Measurements from ENCODE around the gene LIMS1. TPM values are rescaled to one million over a fixed set of nuclear protein-coding genes. Genes with fewer than 3 reads are reported as not detected.

Gene LIMS1
- total RNA-seq, 1 donor from 2014 or later = 491 TPM

DNA sequence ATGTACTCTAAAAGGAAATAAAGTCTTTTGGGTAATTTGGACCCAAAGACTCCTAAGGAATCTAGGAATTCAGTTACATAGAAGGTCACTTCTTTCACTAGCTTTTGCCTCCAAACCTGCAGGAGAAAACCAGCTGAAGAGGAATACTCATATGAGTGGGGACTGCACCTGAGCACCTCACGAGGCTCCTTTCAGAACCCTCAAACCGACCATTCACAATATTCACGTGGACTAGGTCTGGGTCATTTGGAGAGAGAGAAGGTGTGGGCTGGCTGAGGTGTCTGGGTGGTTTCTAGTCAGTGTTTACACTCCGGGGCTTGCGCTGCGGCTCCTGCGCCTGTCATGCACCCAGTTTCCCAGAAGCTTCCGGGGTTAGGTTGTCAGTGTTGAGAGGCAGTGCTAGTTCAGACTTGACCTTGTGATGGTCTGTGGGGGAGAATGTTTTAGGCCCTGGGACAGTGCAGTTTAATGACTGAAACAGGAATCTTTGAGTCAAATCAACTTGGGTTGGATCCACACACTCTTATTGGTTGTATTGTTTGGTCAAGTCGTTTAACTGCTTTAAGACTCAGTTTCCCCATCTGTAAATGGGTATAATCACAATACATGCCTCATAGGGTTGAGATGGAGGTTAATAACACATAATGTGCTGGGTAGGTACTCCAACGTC, 78.4 kb downstream of the LIMS1 start:
- DNase-seq (ENCODE audit: extremely low read depth, low read depth, low spot score) = no peak

DNA sequence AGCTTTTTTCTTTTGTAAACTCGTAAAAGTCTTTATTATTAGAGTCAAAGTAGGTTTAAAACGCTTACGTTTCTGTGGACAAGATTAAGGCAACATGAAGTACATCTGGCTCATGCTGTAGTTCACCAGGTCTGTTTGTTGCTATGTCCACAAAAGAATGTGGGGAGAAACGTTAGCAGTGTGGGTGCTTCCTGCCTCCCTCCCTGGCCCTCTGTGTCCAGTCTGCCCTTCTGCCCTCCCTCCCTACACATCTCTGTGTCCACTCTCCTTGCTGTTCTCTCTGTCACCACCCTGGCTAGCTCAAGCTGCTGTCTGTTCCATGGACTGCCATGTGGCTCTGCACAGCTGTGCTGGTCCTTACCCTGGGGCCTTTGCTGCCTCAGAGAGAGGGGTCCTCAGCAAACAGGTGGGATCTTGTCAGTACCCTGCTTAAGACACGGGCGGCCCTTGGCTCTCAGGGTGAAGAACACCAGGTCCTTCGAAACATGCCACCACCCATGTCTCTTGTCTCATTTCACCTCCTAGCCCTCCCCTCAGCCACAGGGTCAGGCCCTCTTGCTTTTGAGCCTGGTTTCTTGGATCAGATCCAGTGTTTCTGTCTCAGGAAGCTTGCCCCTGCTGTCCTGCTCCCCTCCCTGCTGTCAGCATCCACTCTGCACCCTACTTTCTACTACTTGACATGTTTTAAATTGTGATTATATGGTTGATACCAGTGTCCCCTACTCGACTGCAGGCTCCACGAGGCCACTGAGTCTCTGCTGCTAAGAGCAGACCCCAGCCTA, 79.2 kb downstream of the LIMS1 start:
- DNase-seq (ENCODE audit: extremely low read depth, low read depth, low spot score) = no peak

DNA sequence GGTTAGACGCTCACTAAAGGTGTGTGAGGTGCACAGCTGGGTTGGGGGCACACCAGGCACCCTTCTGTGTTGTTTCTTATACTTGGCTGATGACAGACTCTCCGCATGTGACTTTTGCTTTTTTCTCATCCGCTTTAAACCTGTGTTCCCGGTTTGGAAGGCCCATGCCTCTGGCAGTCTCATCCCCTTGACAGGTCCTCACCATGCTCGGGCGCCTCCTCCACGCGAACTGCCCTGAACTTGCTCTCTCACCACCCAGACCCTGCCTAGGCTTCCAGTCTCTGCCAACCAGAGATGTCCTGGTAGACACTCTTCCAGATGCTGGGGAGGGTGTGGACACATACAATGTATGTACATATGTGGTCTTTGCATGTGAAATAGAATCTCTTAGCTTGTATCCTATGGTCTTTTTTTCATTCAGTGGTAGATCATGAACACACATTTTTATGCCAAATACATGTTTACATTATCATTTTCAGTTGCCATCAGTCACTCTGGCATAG, 79.8 kb downstream of the LIMS1 start:
- no peak for DNase-seq (ENCODE audit: extremely low read depth, low read depth, low spot score)

DNA sequence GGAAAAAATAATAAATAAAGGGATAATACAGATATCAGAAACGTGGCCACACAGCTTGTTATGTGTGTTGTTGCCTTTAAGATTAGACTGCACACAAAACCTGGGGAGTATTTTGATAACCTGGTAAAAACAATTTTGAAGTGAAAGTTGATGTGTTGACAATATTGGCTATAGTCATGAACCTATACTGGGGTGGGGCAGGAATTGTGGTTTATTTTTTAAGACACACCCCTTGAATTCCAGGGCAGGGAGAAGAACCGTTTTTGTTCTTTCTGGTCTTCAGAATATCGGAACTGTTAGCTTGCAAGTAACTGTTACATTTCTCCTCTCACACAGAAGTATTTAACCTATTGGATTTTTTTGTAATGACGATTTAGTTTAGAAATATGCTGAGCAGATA, 80.4 kb downstream of the LIMS1 start:
- no peak for DNase-seq (ENCODE audit: extremely low read depth, low read depth, low spot score)

DNA sequence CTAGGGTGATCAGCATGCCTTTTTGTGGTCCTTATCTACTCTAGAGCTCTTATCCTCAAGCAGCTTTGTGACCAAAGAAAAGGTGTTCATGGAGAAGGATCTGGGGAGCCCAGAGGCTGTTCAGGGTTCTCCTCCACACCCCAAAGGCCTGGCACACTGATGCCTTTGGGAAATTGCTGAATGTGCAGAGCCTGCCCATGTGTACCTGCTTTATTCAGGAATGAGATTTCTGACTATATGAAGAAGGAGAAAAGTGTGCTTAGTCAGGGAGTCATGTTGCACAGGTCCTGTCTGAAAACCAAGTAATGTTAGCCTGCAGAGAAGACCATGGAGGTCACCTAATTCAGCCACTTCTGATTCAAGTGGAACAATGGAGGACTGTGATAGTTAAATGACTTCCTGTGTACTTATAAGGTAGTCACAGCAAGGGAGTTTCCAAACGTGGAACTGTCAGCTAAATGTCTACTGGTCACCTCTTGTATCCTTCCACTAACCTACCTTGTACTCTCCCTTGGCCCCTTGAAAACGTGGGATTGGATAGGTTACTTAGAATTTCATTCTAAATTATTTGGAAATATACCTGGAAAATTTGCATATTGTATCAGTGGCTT, 81.3 kb downstream of the LIMS1 start:
- DNase-seq (ENCODE audit: extremely low read depth, low read depth, low spot score) = no peak

DNA sequence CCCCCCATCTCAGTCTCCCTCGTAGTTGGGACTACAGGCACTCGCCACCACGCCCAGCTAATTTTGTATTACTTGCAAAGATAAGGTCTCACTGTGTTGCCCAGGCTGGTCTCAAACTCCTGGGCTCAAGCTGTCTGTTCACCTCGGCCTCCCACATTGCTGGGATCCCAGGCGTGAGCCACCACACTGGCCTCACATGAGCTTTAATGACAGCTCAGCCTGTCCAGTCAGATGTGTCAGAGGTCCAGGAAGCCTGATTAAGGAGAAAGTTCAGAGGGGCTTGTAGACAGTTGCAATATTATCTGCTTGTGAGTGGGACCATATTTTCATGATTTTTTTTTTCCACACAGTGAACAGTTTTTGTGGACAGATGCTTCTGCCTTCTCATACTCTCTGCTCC, 82.0 kb downstream of the LIMS1 start:
- DNase-seq (ENCODE audit: extremely low read depth, low read depth, low spot score) = no peak

DNA sequence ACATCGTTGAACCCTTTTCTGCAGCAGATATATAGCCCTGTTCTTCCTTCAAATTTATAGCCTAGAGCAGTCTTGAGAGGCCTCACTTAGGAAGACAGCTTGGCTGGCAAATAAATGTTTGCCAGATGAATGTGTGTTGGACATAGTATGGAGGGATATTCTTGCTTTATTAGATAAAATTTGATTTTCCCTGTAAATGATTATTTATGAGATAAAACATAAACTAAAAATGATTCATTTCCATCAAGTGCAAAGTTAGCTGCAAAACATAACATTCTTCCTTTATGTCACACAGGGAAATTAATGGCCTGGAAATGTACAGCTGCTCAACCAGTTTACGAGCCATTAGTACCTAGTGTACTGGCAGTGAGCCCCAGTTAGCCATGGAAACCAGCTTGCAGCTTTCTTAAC, 82.5 kb downstream of the LIMS1 start:
- no peak for DNase-seq (ENCODE audit: extremely low read depth, low read depth, low spot score)

DNA sequence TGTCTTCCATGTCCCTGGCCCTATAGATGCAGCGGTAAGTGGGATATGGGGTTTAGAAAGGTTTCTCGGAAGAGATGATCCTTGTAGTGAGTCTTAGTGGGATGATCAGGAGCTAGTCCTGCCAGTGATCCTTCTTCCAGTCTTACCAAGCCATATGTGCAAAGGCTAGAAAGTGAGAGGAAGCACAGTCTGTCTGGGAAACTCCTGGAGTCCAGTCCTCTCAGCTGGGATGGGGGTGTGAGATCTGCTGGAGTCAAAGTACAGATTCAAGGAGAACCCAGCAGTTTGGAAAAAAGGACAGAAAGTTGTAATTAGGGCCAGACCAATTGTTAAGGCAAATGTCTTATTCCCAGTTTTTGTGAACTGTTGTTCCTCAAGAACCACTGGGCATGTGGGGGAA, 83.3 kb downstream of the LIMS1 start:
- DNase-seq (ENCODE audit: extremely low read depth, low read depth, low spot score) = no peak

DNA sequence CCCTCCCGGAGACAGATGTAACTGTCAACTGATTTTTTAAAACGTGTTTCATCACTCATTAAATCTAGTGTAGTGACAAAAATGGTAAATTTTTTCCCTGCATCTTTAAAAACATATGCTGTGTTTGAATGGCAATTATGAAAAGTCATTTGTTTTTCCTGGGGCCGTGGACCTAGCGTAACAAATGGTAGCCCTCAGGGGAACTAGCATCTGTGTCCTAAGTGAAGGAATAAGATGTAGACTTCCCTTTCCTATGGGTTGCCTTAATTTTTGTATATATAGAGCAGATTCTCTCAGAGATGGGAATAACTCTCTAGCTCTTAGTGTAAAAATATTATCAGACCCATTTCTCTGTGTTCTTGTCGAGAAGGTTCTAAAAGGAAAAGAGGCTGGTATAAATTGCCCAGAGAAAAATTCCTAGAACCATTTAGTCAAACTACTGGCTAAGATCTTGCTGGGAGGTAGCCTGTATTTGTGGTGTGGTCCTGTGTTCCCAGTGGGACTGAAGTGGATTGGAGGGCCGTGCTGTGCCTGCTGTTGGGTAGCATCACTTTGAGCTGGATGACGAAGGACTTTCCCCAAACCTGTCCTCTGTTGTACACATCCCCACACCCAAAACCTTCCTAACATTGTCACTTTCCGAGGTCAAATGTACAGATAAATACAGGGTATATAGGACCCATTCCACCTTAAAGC, 85.8 kb downstream of the LIMS1 start:
- no peak for DNase-seq (ENCODE audit: extremely low read depth, low read depth, low spot score)

DNA sequence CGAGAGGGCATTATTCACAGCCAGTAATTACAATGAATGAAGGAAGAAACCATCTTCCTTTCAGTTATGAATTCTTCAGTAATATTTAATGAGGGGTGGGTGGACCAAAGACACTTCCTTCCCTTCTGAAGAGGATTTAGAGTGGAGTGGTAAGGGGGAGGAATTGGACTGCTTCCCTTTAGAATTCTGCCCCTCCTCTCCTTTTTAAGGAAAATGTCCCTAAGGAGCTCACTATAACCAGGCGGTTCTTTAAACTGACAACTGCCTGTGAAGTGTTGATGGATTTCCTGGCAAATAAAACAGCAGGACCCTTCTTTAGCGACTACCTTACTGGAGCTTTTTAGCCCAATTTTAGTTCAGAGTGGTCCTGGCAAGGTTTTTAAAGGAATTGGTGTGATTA, 86.4 kb downstream of the LIMS1 start:
- no peak for DNase-seq (ENCODE audit: extremely low read depth, low read depth, low spot score)

DNA sequence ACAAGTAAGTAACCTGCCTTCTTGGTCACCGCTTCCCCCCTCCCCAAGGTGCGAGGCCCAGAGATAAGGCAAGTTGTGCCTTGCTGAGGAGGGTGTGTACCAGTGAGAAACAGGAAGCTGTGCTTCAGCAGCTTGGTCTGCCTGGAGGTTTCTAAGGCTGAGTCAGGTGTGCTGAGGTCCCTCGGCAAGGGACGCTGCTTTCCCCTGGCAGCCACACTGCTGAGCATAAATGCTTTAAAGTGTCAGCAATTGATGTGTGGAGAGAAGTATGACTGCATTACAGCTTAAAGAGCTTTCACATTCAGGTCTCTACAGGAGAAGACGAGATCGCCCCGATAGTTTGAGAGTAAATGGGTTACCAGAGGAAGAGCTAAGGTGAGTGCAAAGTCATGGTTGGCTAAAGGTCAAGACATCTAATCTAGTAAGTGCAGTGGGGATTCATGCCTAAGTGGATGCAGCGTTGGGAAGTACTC, 86.9 kb downstream of the LIMS1 start:
- DNase-seq (ENCODE audit: extremely low read depth, low read depth, low spot score) = no peak

DNA sequence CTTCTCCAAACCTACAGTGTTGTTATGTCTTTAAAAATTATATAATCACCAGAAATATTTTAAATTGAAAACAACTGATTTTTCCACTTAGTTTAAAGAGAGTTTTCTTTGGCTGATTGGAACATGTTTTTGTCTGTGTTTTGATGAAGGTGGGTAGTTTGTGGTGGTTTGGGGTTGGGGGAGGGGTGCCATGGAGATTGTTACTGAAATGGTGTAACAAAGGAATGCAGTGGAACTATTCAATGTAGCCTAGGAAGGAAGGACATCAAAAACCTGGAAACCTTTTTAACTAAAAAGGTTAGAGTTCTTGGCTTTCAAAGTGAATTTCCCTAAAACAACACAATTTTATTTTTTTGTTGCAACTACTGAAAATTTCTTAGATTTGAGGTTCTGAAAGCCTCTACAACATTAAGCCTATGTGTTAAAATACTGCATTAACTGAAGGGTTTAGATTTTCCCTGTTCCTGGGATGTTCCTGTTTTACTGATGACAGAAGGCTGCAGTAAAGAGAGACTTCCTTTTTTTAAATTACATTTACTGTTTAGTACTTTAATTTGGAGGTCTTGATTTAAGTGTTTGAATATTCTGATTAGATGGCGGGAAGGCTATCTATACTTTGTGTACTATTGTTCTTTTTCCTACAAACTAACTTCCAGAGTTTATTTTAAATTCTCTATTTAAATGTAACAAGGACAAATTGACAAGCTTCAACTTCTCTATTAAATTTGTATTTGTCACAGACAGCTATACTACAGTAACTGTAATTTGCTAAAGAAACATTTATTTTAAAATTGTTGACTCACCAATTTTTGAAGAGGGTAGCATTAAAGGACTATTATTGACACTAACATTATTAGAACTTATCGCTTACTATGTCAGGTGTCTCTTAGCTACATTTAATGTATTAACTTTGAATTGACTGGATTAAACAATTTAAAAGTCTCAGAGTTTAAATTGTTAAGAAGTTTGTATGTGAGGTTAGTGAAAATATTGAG, 87.7 kb downstream of the LIMS1 start:
- no peak for DNase-seq (ENCODE audit: extremely low read depth, low read depth, low spot score)

DNA sequence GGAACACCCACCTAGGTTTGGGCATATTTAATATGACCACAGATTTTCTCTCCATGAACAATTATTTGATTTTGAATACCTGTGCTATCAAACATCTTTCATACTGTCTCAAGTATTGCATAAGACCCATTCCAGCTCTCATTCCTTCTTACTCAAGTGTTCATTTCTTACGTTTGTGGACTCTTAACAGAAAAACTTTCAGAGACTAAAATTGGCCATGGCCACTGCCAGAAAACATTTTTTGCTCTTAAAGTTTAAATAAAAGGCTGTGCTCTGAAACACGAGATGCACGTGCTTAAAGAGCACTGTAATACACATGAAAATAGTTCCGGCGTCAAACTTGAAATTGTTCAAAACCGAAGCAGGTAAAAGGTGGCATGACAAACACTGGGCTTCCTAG, 89.3 kb downstream of the LIMS1 start:
- no peak for DNase-seq (ENCODE audit: extremely low read depth, low read depth, low spot score)

DNA sequence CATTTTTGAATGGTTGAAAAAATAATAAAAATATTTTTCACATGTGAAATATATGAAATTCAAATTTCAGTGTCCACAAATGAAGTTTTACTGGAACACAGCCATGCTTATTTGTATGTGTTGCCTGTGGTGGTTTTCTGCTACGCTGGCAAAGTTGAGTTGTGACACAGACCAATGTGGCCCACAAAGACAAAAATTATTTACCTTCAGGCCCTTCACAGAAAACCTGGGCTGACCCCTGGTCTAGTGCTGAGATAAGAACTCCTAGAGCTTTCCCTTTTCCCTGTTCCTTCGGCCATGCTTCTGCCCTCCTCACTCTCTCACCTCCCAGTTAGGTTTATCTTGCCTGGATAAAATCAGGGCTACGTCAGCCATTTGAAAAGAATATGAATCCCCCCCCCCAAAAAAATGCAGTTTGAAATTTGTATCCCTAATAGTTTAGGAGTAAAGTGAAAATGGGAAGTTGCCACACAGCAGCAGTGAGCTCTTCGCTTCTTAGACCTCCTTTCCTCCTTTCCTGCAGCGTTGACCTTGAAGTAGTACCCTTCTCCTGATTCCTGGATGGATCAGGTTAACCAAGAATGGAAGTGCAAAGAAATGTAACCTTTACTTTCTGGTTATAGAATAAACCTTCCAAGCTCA, 91.0 kb downstream of the LIMS1 start:
- DNase-seq (ENCODE audit: extremely low read depth, low read depth, low spot score) = no peak

DNA sequence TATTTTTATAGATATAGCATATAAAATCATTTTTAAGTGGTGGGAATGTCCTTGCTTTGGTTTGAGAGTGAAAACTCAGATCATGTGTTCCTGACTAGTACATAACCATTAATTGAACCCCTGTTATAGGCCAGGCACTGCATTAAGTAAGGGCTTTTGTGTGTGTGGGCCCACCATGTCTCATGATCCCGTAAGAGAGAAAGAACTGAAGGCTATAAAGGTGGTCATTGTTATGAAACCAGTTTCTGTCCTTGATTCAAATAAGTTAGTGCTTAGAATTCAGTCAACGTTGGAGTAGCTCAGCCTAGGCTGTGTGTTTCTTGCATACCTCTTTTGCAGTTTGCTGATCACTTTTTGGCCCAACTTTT, 91.5 kb downstream of the LIMS1 start:
- DNase-seq (ENCODE audit: extremely low read depth, low read depth, low spot score) = no peak

DNA sequence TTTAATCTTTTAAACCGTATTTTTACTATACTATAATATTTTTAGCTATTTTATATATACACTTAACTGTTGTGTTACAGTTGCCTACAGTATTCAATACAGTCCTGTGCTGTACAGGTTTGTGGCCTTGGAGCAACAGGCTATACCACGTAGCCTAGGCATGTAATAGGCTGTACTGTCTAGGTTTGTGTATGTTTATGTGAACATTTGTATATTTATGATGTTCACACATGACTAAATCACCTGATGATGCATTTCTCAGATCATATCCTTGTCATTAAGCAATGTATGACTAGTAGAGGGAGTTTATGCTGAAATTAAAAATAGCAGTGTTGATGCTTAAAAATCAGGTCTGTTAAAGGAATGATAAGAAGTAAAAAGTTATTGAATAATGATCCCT, 92.7 kb downstream of the LIMS1 start:
- DNase-seq (ENCODE audit: extremely low read depth, low read depth, low spot score) = no peak

DNA sequence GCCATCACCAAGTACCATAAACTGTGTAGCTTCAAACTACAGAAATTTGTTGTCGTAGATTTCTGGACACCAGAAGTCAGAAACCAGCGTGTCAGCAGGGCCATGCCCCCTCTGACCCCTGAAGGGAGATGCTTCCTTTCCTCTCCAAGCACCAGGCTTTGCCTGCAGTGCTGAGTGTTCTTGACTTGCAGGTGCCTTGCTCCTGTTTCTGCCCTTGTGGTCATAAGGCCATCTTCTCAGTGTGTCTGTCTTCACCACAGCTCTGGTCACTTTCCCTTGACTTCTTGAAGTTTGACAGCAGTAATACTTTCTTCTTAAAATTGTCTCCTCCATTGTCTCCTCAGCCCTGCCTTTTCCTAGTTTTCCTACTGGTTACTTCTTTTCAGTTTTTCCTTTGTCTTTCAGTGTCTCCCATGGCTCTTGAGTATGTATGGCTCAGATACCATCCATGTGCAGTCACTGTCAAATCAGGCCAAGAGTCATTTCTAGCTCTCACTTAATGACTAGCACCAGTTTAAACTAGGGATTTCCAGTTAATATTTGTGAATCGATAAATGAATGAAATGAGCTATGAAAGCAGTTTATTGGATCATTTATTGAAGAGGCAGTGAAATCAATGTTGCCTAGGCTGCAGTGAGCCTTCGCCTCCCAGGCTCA, 93.8 kb downstream of the LIMS1 start:
- no peak for DNase-seq (ENCODE audit: extremely low read depth, low read depth, low spot score)

DNA sequence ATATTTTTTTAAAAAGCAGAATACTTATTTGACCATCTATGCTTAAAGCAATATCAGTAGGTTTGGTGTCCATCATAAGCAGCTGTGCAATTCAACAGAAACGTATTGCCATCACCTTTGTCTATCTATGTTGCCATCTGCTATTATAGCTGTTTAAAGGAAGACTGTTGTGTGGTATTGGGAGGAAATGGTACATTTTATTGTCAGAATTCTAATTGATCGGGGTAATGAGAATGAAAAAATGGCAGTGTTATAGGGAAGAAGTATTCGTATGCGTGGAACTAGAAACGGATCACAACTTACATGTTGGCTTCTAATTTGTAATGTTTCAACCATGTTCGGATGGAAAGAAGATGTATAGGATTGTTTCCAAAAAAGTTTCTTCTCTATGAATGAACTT, 94.7 kb downstream of the LIMS1 start:
- no peak for DNase-seq (ENCODE audit: extremely low read depth, low read depth, low spot score)

DNA sequence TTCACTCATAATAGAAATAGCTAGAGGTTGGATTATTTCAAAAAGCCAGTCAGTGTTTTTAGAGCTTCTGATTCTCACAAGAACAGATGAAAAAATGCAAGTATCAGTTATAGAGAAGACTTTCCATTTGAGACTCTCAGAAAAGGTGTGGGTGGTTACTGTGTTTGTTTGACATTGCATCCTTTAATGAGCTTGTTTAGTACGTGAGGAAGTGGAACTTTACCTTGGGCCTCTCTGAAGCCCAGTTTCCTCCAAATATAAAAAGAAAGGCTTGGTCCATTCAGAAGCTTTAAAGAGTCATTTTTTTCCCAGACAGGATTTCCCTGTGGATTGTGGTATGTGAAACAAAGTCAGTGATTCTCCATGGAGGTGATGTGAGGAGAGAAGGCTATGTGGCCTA, 95.1 kb downstream of the LIMS1 start:
- no peak for DNase-seq (ENCODE audit: extremely low read depth, low read depth, low spot score)

Measured in glomerular endothelial cell (primary cell).